DND-41 (cell line): ENCODE measurements around the gene UBE2E1.

Source experiments
- CTCF ChIP-seq: IDR thresholded peaks from 2 replicates; pipeline ENCODE4 v1.5.1; 2012; ENCODE audit warnings: borderline replicate concordance, low read length, moderate library complexity, mild to moderate bottlenecking; ENCODE audit not compliant: poor library complexity, severe bottlenecking; ENCODE audit errors: extremely low read depth
- EZH2 ChIP-seq: IDR thresholded peaks from 3 replicates; pipeline ENCODE4 v1.6.1; 2012; ENCODE audit warnings: borderline replicate concordance, low read depth, mild to moderate bottlenecking, moderate library complexity, low read length, inconsistent platforms; ENCODE audit not compliant: severe bottlenecking

DNA sequence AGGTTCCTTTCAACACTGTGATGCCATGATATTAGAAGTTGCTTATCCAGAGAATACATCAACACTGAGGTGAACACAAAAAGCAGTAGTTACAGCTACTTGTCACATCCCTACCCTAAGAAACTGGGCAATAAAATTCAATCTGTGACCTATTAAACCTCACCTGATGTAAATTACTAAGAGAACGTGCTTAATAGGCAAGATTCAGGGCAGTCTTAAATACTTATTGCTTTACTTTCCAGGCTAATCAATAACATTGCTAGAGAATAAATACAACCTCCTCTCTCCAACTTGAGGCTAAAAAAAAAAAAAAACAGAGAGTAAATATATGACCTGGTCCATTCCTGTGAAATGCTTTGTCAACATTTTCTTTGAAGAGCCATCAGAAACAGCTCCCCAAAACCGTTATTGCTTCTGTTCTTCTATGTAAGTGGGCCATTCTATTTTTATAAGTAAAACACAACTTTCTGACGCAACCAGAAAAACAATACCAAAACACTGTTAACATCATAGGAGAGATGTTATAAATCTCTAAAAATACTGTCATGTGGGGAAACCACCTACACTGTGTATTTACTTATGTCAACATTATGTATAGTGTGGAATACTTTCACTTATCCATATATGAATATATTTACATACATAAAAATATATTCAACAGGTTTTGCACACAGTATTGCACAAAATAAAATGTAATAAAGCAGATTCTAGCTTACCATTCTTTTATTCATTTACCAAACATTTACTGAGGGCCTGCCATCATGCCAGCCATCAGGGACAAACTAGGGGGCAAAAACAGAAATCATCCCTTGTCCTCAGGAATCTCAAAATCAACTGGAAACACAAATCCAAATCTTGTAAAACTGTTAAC is 108.4 kb downstream of the UBE2E1 start:
- TF ChIP-seq EZH2 (no peak), CTCF (no peak)
